ENCODE measurements around the gene VWA5B2.

The VWA5B2 gene

GRCh38 chr3:184275961-184276910, 46.9 kb downstream of the VWA5B2 start, which contains the start of gene ECE2:
TSS of gene ECE2 (plus strand) at chr3:184276022. CDS start at chr3:184276154, 132 bp downstream.
- no peak for DNase-seq (ENCODE audit: low read depth)

GRCh38 chr3:184277366-184277765, 48.0 kb downstream of the VWA5B2 start:
- DNase-seq (ENCODE audit: low read depth) = no peak

GRCh38 chr3:184282941-184283340, 53.6 kb downstream of the VWA5B2 start:
- DNase-seq (ENCODE audit: low read depth) = no peak

DNA sequence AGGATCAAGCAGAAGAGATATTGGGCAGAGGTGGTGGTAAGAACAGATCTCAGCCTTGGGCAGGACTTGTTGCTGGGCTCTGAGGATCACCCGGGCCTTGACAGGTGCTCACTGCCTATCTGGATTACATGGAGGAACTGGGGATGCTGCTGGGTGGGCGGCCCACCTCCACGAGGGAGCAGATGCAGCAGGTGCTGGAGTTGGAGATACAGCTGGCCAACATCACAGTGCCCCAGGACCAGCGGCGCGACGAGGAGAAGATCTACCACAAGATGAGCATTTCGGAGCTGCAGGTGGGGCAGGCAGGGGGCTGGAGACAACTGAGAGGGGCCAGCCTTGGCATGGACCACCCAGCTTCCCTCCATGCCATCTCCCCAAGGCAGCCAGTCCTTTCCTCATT, 54.3 kb downstream of the VWA5B2 start:
- no peak for DNase-seq (ENCODE audit: low read depth)

GRCh38 chr3:184284696-184285095, 55.3 kb downstream of the VWA5B2 start:
- DNase-seq (ENCODE audit: low read depth) = peak; percentile 57

- no peak for DNase-seq (ENCODE audit: low read depth)
These were observed 60.1 kb downstream of the VWA5B2 start for GRCh38 chr3:184289426-184289938.

- no peak for DNase-seq (ENCODE audit: low read depth)
These were observed 60.9 kb downstream of the VWA5B2 start for GRCh38 chr3:184290331-184290730.

DNA sequence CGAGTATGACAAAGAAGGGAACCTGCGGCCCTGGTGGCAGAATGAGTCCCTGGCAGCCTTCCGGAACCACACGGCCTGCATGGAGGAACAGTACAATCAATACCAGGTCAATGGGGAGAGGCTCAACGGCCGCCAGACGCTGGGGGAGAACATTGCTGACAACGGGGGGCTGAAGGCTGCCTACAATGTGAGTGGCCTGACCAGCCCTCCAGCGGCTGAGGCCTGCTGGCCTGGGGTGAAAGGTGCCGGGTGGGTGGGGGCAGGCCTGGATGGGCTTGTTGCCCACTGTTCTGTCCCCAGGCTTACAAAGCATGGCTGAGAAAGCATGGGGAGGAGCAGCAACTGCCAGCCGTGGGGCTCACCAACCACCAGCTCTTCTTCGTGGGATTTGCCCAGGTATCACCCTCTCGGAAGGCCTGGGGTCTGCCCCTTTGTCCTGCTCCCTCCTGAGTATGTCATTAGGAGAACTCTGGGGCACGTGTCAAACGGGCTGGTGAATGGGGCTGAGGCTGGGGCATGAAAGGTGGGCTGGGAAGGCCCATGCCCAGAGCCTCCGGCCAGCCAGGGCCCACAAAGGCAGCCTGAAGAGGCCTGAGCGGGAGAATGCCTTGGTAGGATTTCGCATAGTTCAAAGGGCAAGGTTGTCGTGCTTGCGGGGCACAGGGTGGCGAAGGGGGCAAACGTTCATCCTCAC, 61.8 kb downstream of the VWA5B2 start:
- DNase-seq (ENCODE audit: low read depth) = no peak
